GM10248 (cell line): Measurements from ENCODE around the gene GAS7.

Experiments
- CTCF ChIA-PET: fragments of 300-600 bp; sonication (Branson Sonifier 250); formaldehyde crosslinking; extraction: SDS; loops from one replicate; lab custom pipeline; 2021; ENCODE audit warnings: antibody characterized with exemption; lab: Yijun Ruan, JAX
- POLR2A ChIA-PET: fragments of 350-650 bp; sonication (Branson Sonifier 250); formaldehyde crosslinking; extraction: SDS; loops from one replicate; lab custom pipeline; 2020; ENCODE audit warnings: antibody characterized with exemption; lab: Yijun Ruan, JAX
- DNase-seq: peaks from one replicate; pipeline ENCODE4 v3.0.0; 2012; ENCODE audit errors: extremely low spot score
- CTCF ChIP-seq: IDR thresholded peaks from 2 replicates; pipeline ENCODE4 v1.5.1; 2012; ENCODE audit warnings: mild to moderate bottlenecking, low read depth; ENCODE audit errors: extremely low read depth, missing control alignments, control extremely low read depth

The GAS7 gene

GRCh38 chr17:9941305-9941704 lies 257.1 kb downstream of the GAS7 start:
- no peak for DNase-seq
- POLR2A ChIA-PET: no interaction called here
- CTCF ChIA-PET: interaction anchor here (0.9 to 1.5 kb wide), 3 partner anchors 17 to 33 kb away, joined by 3 read pairs; no protein-coding TSS in a partner anchor
- no peak for TF ChIP-seq CTCF

GRCh38 chr17:9940841-9941240 lies 257.6 kb downstream of the GAS7 start:
- DNase-seq: no peak
- TF ChIP-seq CTCF: no peak
- ChIA-PET CTCF (interaction anchor here (1.0 to 1.5 kb wide), 2 partner anchors 17 to 24 kb away, joined by 3 read pairs; no protein-coding TSS in a partner anchor), POLR2A (no interaction called here)

- POLR2A ChIA-PET: no interaction called here
- no peak for TF ChIP-seq CTCF
- CTCF ChIA-PET: interaction anchor here (1.0 to 2.0 kb wide), 2 partner anchors 10 to 14 kb away, joined by 3 to 6 read pairs; no protein-coding TSS in a partner anchor
- DNase-seq: no peak
Observed at GRCh38 chr17:9938764-9939163, 259.6 kb downstream of the GAS7 start.

- DNase-seq: no peak
- ChIA-PET POLR2A (no interaction called here), CTCF (interaction anchor here (2.0 kb wide), 1 partner anchor 13 kb away, joined by 6 read pairs; no protein-coding TSS in a partner anchor)
- no peak for TF ChIP-seq CTCF
Observed at GRCh38 chr17:9937901-9938300, 260.5 kb downstream of the GAS7 start.

GRCh38 chr17:9937241-9937761 lies 261.1 kb downstream of the GAS7 start:
- TF ChIP-seq CTCF: no peak
- ChIA-PET CTCF (interaction anchor here (0.6 to 1.0 kb wide), 2 partner anchors 9 to 13 kb away, joined by 3 read pairs; no protein-coding TSS in a partner anchor), POLR2A (no interaction called here)
- no peak for DNase-seq

GRCh38 chr17:9936095-9936494 lies 262.3 kb downstream of the GAS7 start:
- no peak for DNase-seq
- POLR2A ChIA-PET: no interaction called here
- CTCF ChIA-PET: interaction anchor here (1.0 to 3.0 kb wide), 4 partner anchors 12 to 681 kb away, joined by 3 to 10 read pairs (median 4); no protein-coding TSS in a partner anchor
- no peak for TF ChIP-seq CTCF
